Measurements from ENCODE around the gene PLD4.

DNA sequence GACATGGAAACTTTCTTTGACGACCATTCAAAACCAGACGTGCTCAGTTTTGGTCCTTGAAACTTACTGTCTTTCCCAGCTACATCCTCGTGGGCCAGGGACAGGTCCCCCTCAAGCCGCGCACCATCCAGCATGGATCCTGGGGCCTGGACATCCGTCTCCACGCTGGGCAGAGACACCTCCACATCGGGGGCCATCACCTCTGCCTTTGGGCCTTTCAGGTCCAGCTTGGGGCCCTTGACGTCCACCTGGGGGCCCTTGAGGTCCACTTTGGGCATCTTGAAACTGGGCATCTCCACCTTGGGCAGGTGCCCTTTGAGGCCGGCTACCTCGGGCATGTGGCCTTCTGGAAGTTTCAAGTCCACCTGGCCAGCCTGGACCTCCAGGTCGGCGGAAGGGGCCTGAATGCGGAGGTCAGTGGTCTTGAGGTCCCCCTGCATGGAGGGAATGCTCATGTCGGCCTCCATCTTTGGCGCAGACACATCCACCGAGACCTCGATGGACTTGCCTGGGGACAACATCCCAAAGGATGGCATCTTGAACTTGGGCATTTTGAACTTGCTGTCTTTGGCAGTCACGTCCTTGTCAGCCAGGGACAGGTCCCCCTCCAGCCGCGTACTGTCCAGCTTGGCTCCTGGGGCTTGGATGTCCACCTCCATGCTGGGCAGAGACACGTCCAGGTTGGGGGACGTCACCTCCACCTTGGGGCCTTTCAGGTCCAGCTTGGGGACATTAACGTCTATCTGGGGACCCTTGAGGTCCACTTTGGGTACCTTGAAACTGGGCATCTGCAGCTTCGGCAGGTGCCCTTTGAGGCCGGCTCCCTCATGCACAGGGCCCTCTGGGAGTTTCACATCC, 17.1 kb downstream of the PLD4 start:
- TF ChIP-seq, protein P1, sequence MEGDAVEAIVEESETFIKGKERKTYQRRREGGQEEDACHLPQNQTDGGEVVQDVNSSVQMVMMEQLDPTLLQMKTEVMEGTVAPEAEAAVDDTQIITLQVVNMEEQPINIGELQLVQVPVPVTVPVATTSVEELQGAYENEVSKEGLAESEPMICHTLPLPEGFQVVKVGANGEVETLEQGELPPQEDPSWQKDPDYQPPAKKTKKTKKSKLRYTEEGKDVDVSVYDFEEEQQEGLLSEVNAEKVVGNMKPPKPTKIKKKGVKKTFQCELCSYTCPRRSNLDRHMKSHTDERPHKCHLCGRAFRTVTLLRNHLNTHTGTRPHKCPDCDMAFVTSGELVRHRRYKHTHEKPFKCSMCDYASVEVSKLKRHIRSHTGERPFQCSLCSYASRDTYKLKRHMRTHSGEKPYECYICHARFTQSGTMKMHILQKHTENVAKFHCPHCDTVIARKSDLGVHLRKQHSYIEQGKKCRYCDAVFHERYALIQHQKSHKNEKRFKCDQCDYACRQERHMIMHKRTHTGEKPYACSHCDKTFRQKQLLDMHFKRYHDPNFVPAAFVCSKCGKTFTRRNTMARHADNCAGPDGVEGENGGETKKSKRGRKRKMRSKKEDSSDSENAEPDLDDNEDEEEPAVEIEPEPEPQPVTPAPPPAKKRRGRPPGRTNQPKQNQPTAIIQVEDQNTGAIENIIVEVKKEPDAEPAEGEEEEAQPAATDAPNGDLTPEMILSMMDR (IDR thresholded peaks at IDR 0.05; ENCODE audit: poor library complexity) = no peak
- no peak for TF ChIP-seq EZH2phosphoT487 (IDR thresholded peaks at IDR 0.05; ENCODE audit: low read depth, severe bottlenecking, unreplicated experiment)
